ENCODE results near the gene DNAH2. TPM values are rescaled to one million over a fixed set of nuclear protein-coding genes. Genes with fewer than 3 reads are reported as not detected.

The DNAH2 gene
- total and polyA plus RNA-seq, 2 donors (not counting 3 experiments of a cell fraction or from before 2014, with no cell fraction given), result 0.10 to 0.11 TPM

DNA sequence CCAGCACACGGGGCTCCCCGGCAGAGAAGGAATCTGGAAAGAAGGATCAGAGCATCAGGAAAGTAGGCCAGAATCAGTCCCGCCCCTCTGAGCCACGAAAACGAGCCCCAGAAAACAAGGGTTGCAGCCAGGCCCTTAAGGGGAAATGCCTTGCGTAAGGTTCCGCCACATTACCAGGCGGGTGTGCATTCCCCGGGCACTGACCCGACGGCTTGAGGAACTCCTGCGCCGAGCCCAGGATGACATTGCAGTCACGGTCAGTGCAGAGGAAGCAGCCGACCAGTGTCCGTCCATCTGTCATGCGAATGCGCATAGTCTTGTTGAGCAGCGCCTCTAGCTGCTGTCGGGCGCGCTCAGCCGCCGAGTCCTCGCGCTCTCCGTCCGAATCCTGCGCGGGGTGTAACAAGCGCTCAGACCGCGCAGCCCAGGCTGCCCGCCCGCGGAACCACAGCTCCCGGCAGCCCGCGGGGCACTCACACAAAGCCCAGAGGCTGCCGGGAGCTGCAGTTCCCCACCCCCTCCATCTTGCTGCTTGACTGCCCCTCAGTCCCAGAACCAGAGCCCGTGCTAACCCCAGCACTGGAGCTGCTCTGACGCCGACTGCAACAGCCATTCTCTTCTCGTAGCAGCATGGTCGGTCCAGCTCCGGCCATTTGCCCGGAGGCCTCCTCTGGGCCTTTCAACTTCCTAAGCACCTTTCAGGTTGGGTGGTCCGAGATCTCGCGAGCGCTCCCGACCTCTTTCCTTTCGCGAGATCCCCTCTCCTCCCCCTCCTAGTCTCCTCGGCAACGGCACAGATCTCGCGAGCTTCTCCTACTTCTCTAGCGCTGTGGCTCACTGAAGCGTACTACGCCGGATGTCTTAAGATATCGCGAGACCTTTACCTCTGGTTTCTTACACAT lies 139.5 kb downstream of the DNAH2 start, which contains the start of gene NAA38:
Gene NAA38, minus strand, starts transcription at position 749 of the 902 bp plus-strand sequence. Its CDS starts 96 bp downstream, at position 653.
- Histone ChIP-seq H3K27me3 (ENCODE audit: control insufficient read depth in 2 of 2, insufficient read depth in 2 of 2, low read length in 2 of 2) (no peaks in the 10 kb centered on the region), H2AFZ (ENCODE audit: low read depth, low read length) (peak within 1 kb of the TSS; percentile 60), H3K79me2 (ENCODE audit: control insufficient read depth, insufficient read depth, low read length) (peaks cover 2% of the 10 kb centered on the region), H4K20me1 (replicated peaks; ENCODE audit: control insufficient read depth, extremely low read depth, insufficient read depth, low read length) (peaks cover 2% of the 10 kb centered on the region), H3K4me2 (ENCODE audit: insufficient read depth, low read length) (peak within 1 kb of the TSS; percentile 92), H3K27ac (ENCODE audit: insufficient read depth, low read depth, low read length) (peak within 1 kb of the TSS; percentile 96), H3K9me3 (replicated peaks; ENCODE audit: control insufficient read depth, insufficient read depth, low read length) (no peaks in the 10 kb centered on the region), H3K9ac (replicated peaks; ENCODE audit: extremely low read depth, insufficient read depth, low read length) (peak within 1 kb of the TSS; percentile 96), H3K36me3 (ENCODE audit: control insufficient read depth in 2 of 2, extremely low read depth in 1 of 2, insufficient read depth in 2 of 2, low read length in 2 of 2) (peaks cover 0 to 8% of the 10 kb centered on the region in 2 experiments), H3K4me3 (replicated peaks in 1 of 3; ENCODE audit: insufficient read depth in 1 of 3, low read depth in 1 of 3, low read length in 3 of 3) (peak within 1 kb of the TSS; percentile 53 to 78 (median 54)), H3K4me1 (ENCODE audit: control insufficient read depth, extremely low read depth, insufficient read depth, low read length) (peaks cover 35% of the 10 kb centered on the region), H3K9me1 (replicated peaks; ENCODE audit: control insufficient read depth, extremely low read depth, insufficient read depth, low read length) (no peaks in the 10 kb centered on the region)
- TSS peak; percentile 88 for BruUV-seq (replicated peaks)
- dilution Hi-C loops (cut with MboI; ENCODE audit: extremely low pct_ligation_motif_present, low sequenced_read_pairs) (no loop called here), intact Hi-C loops (cut with micrococcal nuclease) (loop anchor here (1.0 to 10.0 kb wide), 8 partner anchors 13 to 832 kb away; partner anchors contain the start of genes BCL6B, CNTROB, PHF23 and WRAP53)
- peak; percentile 99 for FAIRE-seq
- ChIA-PET CTCF (interaction anchor here (0.7 to 3.1 kb wide), 13 partner anchors 8 to 169 kb away, joined by 3 to 28 read pairs (median 4); partner anchors contain the start of genes CNTROB, KDM6B and WRAP53), POLR2A (interaction anchor here (0.8 to 1.4 kb wide), 3 partner anchors 12 to 133 kb away, joined by 3 to 12 read pairs (median 8); no protein-coding TSS in a partner anchor)
- peak; percentile 99 for DNase-seq (ENCODE audit: low read depth, low spot score)
- no peak for TF ChIP-seq MYC (IDR thresholded peaks at IDR 0.05; ENCODE audit: low read depth, low read length)
- TF ChIP-seq POLR2AphosphoS5 (IDR thresholded peaks at IDR 0.05; ENCODE audit: insufficient read depth, low read depth, low read length), result peak; percentile 93
- peak; percentile 84 for TF ChIP-seq POLR2A (IDR thresholded peaks at IDR 0.05; ENCODE audit: low read depth, low read length)
- TF ChIP-seq FOS (IDR thresholded peaks at IDR 0.05; ENCODE audit: borderline replicate concordance, insufficient read depth, low read length), result no peak
- TF ChIP-seq, protein P1, sequence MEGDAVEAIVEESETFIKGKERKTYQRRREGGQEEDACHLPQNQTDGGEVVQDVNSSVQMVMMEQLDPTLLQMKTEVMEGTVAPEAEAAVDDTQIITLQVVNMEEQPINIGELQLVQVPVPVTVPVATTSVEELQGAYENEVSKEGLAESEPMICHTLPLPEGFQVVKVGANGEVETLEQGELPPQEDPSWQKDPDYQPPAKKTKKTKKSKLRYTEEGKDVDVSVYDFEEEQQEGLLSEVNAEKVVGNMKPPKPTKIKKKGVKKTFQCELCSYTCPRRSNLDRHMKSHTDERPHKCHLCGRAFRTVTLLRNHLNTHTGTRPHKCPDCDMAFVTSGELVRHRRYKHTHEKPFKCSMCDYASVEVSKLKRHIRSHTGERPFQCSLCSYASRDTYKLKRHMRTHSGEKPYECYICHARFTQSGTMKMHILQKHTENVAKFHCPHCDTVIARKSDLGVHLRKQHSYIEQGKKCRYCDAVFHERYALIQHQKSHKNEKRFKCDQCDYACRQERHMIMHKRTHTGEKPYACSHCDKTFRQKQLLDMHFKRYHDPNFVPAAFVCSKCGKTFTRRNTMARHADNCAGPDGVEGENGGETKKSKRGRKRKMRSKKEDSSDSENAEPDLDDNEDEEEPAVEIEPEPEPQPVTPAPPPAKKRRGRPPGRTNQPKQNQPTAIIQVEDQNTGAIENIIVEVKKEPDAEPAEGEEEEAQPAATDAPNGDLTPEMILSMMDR (IDR thresholded peaks at IDR 0.05; ENCODE audit: extremely low read depth in 1 of 2, insufficient read depth in 1 of 2, low read depth in 1 of 2, low read length in 2 of 2), result peak; percentile 17 to 34
